Erythroblast (primary cell): ENCODE results near the gene SLC16A1.
A peak's percentile ranks its signal among the peaks of the same experiment; 100 is the strongest.

Experiments used
- DNase-seq, 2 experiments: peaks; one replicate each; lab custom pipeline; 2025; lab: John Stamatoyannopoulos, UW
- GATA1 ChIP-seq: IDR thresholded peaks from 2 replicates; pipeline ENCODE4 v1.6.1; 2011; ENCODE audit warnings: low read depth, mild to moderate bottlenecking, control low read depth, low read length, moderate library complexity
- POLR2A ChIP-seq: IDR thresholded peaks from 2 replicates; pipeline ENCODE4 v1.6.1; 2011; ENCODE audit warnings: mild to moderate bottlenecking, low read length

SLC16A1 gene

GRCh38 chr1:112927462-112927990, 28.5 kb downstream of the SLC16A1 start:
- no peak for DNase-seq

GRCh38 chr1:112926858-112927257, 29.1 kb downstream of the SLC16A1 start:
- DNase-seq, result no peak
- TF ChIP-seq GATA1, result no peak
- TF ChIP-seq POLR2A, result no peak

More at GRCh38 chr1:112927462-112927990, 28.5 kb downstream of the SLC16A1 start:
- TF ChIP-seq POLR2A, result no peak
- no peak for TF ChIP-seq GATA1

GRCh38 chr1:112925015-112925414, 31.0 kb downstream of the SLC16A1 start:
- TF ChIP-seq POLR2A, result no peak
- no peak for TF ChIP-seq GATA1
- DNase-seq, result no peak

- DNase-seq, result no peak
- no peak for TF ChIP-seq POLR2A
- no peak for TF ChIP-seq GATA1
Measured at GRCh38 chr1:112923959-112924349, 32.0 kb downstream of the SLC16A1 start.

GRCh38 chr1:112923234-112923958, 32.6 kb downstream of the SLC16A1 start:
- TF ChIP-seq POLR2A (no peak), GATA1 (no peak)
- DNase-seq, result no peak

GRCh38 chr1:112911506-112912220, 44.3 kb downstream of the SLC16A1 start:
- no peak for DNase-seq
- no peak for TF ChIP-seq GATA1
- no peak for TF ChIP-seq POLR2A

GRCh38 chr1:112909847-112910246, 46.1 kb downstream of the SLC16A1 start:
- DNase-seq, result no peak
- no peak for TF ChIP-seq GATA1
- no peak for TF ChIP-seq POLR2A

- TF ChIP-seq POLR2A, result no peak
- TF ChIP-seq GATA1, result no peak
- DNase-seq, result peak in 1 of 2 experiments; percentile 13
Measured at GRCh38 chr1:112906150-112906698, 49.8 kb downstream of the SLC16A1 start.

GRCh38 chr1:112905395-112906149, 50.4 kb downstream of the SLC16A1 start:
- TF ChIP-seq POLR2A (no peak), GATA1 (no peak)
- DNase-seq, result no peak

GRCh38 chr1:112904831-112905261, 51.1 kb downstream of the SLC16A1 start:
- DNase-seq, result no peak
- TF ChIP-seq GATA1 (no peak), POLR2A (no peak)

GRCh38 chr1:112904071-112904830, 51.7 kb downstream of the SLC16A1 start:
- peak; percentile 78 to 85 for DNase-seq
- no peak for TF ChIP-seq POLR2A

- DNase-seq, result no peak
- TF ChIP-seq POLR2A (no peak), GATA1 (no peak)
Measured at GRCh38 chr1:112902221-112902620, 53.8 kb downstream of the SLC16A1 start.

- TF ChIP-seq GATA1, result no peak
- no peak for TF ChIP-seq POLR2A
- no peak for DNase-seq
Measured at GRCh38 chr1:112901387-112901786, 54.6 kb downstream of the SLC16A1 start.
